H1 (cell line): Measurements from ENCODE around the gene PARP1. TPM values are rescaled to one million over a fixed set of nuclear protein-coding genes. Genes with fewer than 3 reads are reported as not detected.

ENCODE experiments used
- CTCF ChIA-PET: fragments of 300-600 bp; sonication (Branson Sonifier 250); formaldehyde crosslinking; loops from one replicate; lab custom pipeline; 2021; ENCODE audit not compliant: partially characterized antibody; lab: Charles Lee
- POLR2A ChIA-PET: fragments of 300-600 bp; sonication (Branson Sonifier 250); formaldehyde crosslinking; loops from one replicate; lab custom pipeline; 2021; ENCODE audit warnings: inconsistent platforms; ENCODE audit not compliant: partially characterized antibody; lab: Charles Lee
- DNase-seq, 2 experiments: peaks; one replicate each; pipeline versions ENCODE4 v3.0.0 to v3.0.0-alpha.2; 2010 to 2022; ENCODE audit warnings: low spot score in 2 of 2, low read depth in 1 of 2, mixed read lengths in 1 of 2
- FAIRE-seq: peaks from 2 replicates; lab custom pipeline; 2011; peaks lifted over from hg19 to GRCh38; lab: Jason Lieb, UNC
- H2AFZ ChIP-seq: 2 replicates; pipeline ENCODE4 v1.8.1; 2012; ENCODE audit warnings: low read length, inconsistent platforms
- H2AK5ac ChIP-seq: 2 replicates; pipeline ENCODE4 v1.6.1; 2013; ENCODE audit warnings: low read depth, low read length
- H2BK120ac ChIP-seq: replicated peaks from 2 replicates; pipeline ENCODE3; 2013; ENCODE audit warnings: low read depth, low read length, inconsistent platforms
- H2BK12ac ChIP-seq: 2 replicates; pipeline ENCODE4 v1.6.1; 2013; ENCODE audit warnings: low read depth, low read length
- H2BK15ac ChIP-seq: 2 replicates; pipeline ENCODE4 v1.6.1; 2013; ENCODE audit warnings: low read length
- H2BK20ac ChIP-seq: 2 replicates; pipeline ENCODE4 v1.6.1; 2013; ENCODE audit warnings: low read length
- H2BK5ac ChIP-seq: 2 replicates; pipeline ENCODE4 v1.6.1; 2013; ENCODE audit warnings: low read depth, low read length
- H3K14ac ChIP-seq: 2 replicates; pipeline ENCODE4 v1.6.1; 2013; ENCODE audit warnings: inconsistent platforms; ENCODE audit not compliant: insufficient read length
- H3K18ac ChIP-seq: 2 replicates; pipeline ENCODE4 v1.6.1; 2013; ENCODE audit warnings: low read length; ENCODE audit errors: extremely low read depth
- H3K23ac ChIP-seq: 2 replicates; pipeline ENCODE4 v1.6.1; 2013; ENCODE audit warnings: inconsistent platforms; ENCODE audit not compliant: insufficient read length
- H3K23me2 ChIP-seq: 2 replicates; pipeline ENCODE4 v1.6.1; 2013; ENCODE audit warnings: low read depth, low read length
- H3K27ac ChIP-seq: 2 replicates; pipeline ENCODE4 v1.6.1; 2011; ENCODE audit warnings: low read depth, low read length, inconsistent platforms
- H3K27me3 ChIP-seq, 4 experiments: replicated peaks in 1 of 4; 1 replicate in 1 of 4; 2 replicates in 3 of 4; pipeline versions ENCODE4 v1.6.1 to v1.8.1; 2011 to 2013; ENCODE audit warnings: low read length in 3 of 4, mild to moderate bottlenecking in 3 of 4, inconsistent platforms in 2 of 4, mixed read lengths in 2 of 4, moderate library complexity in 1 of 4; ENCODE audit not compliant: control insufficient read depth in 3 of 4, insufficient read depth in 3 of 4; ENCODE audit errors: extremely low read depth in 1 of 4
- H3K36me3 ChIP-seq, 4 experiments: 2 replicates each; pipeline versions ENCODE4 v1.6.1 to v1.8.1; 2011 to 2013; ENCODE audit warnings: mild to moderate bottlenecking in 4 of 4, low read length in 3 of 4, moderate library complexity in 2 of 4, control low read depth in 1 of 4, inconsistent platforms in 1 of 4; ENCODE audit not compliant: insufficient read depth in 4 of 4, control insufficient read depth in 2 of 4
- H3K4ac ChIP-seq: replicated peaks from 2 replicates; pipeline ENCODE3; 2013; ENCODE audit warnings: low read length, low read depth, mixed read lengths, inconsistent platforms; ENCODE audit not compliant: insufficient read length
- H3K4me1 ChIP-seq, 4 experiments: replicated peaks in 1 of 4; 1 replicate in 1 of 4; 2 replicates in 3 of 4; pipeline versions ENCODE4 v1.6.1 to v1.8.1; 2011 to 2013; ENCODE audit warnings: low read length in 3 of 4, inconsistent platforms in 2 of 4, mixed read lengths in 1 of 4; ENCODE audit not compliant: insufficient read depth in 4 of 4, control insufficient read depth in 3 of 4
- H3K4me2 ChIP-seq, 2 experiments: 2 replicates each; pipeline versions ENCODE4 v1.6.1 to v1.8.1; 2011 to 2013; ENCODE audit warnings: low read depth in 2 of 2, low read length in 2 of 2, control low read depth in 1 of 2, inconsistent platforms in 1 of 2, mild to moderate bottlenecking in 1 of 2; ENCODE audit not compliant: insufficient read depth in 1 of 2
- H3K4me3 ChIP-seq, 4 experiments: fragments of 200-600, 300-600 bp in 1 of 4; sonication (generic), shearing (Covaris generic), sonication (Bioruptor Twin) in 1 of 4; 2 replicates each; pipeline versions ENCODE4 v1.5.1 to v1.8.1; 2011 to 2016; ENCODE audit warnings: low read length in 4 of 4, low read depth in 3 of 4, control low read depth in 2 of 4, inconsistent platforms in 2 of 4, mild to moderate bottlenecking in 2 of 4, mixed read lengths in 1 of 4, moderate library complexity in 1 of 4; ENCODE audit not compliant: insufficient read depth in 2 of 4; ENCODE audit errors: extremely low read depth in 1 of 4
- H3K56ac ChIP-seq: replicated peaks from 2 replicates; pipeline ENCODE3; 2013; ENCODE audit warnings: low read depth, mild to moderate bottlenecking, mixed read lengths, low read length, inconsistent platforms; ENCODE audit not compliant: insufficient read length
- H3K79me1 ChIP-seq: 2 replicates; pipeline ENCODE4 v1.6.1; 2013; ENCODE audit warnings: low read depth, low read length, control low read depth
- H3K79me2 ChIP-seq, 2 experiments: 2 replicates each; pipeline versions ENCODE4 v1.6.1 to v1.8.1; 2012 to 2013; ENCODE audit warnings: low read length in 2 of 2, mild to moderate bottlenecking in 2 of 2, inconsistent platforms in 1 of 2; ENCODE audit not compliant: insufficient read depth in 2 of 2, control insufficient read depth in 1 of 2
- H3K9ac ChIP-seq, 4 experiments: replicated peaks in 1 of 4; 1 replicate in 1 of 4; 2 replicates in 3 of 4; pipeline versions ENCODE4 v1.6.1 to v1.8.1; 2011 to 2013; ENCODE audit warnings: low read depth in 3 of 4, low read length in 3 of 4, control low read depth in 2 of 4, mild to moderate bottlenecking in 2 of 4, moderate library complexity in 2 of 4, inconsistent platforms in 1 of 4; ENCODE audit errors: extremely low read depth in 1 of 4
- H3K9me3 ChIP-seq, 2 experiments: 2 replicates each; pipeline versions ENCODE4 v1.6.1 to v1.8.1; 2012 to 2013; ENCODE audit warnings: mild to moderate bottlenecking in 2 of 2, moderate library complexity in 2 of 2, control low read depth in 1 of 2, inconsistent platforms in 1 of 2, low read depth in 1 of 2, low read length in 1 of 2, mixed read lengths in 1 of 2; ENCODE audit not compliant: insufficient read depth in 2 of 2
- H4K20me1 ChIP-seq, 2 experiments: replicated peaks in 1 of 2; 2 replicates each; pipeline versions ENCODE3 to v1.8.1; 2011 to 2013; ENCODE audit warnings: inconsistent platforms in 2 of 2, low read length in 2 of 2, mild to moderate bottlenecking in 1 of 2; ENCODE audit not compliant: insufficient read depth in 2 of 2, control insufficient read depth in 1 of 2
- H4K5ac ChIP-seq: 2 replicates; pipeline ENCODE4 v1.6.1; 2013; ENCODE audit warnings: low read length, low read depth, mixed read lengths, inconsistent platforms; ENCODE audit not compliant: insufficient read length
- H4K8ac ChIP-seq: 2 replicates; pipeline ENCODE4 v1.8.0; 2013; ENCODE audit warnings: mild to moderate bottlenecking, moderate library complexity, low read length, inconsistent platforms; ENCODE audit not compliant: insufficient read depth; ENCODE audit errors: extremely low read depth
- H4K91ac ChIP-seq: replicated peaks from 2 replicates; pipeline ENCODE3; 2013; ENCODE audit warnings: low read length, mixed read lengths, inconsistent platforms; ENCODE audit not compliant: insufficient read length
- ATF2 ChIP-seq: IDR thresholded peaks from 2 replicates; pipeline ENCODE4 v1.6.1; 2012; ENCODE audit warnings: low read length, inconsistent platforms
- BACH1 ChIP-seq: IDR thresholded peaks from 2 replicates; pipeline ENCODE4 v1.6.1; 2012; ENCODE audit warnings: low read length, improper control_type of control experiment
- CHD1 ChIP-seq: IDR thresholded peaks from 2 replicates; pipeline ENCODE4 v1.6.1; 2012; ENCODE audit warnings: low read depth, low read length, improper control_type of control experiment
- CREB1 ChIP-seq: IDR thresholded peaks from 2 replicates; pipeline ENCODE4 v1.6.1; 2012; ENCODE audit warnings: inconsistent platforms
- EP300 ChIP-seq, 2 experiments: IDR thresholded peaks; 1 replicate in 1 of 2; 2 replicates in 1 of 2; pipeline ENCODE4 v1.6.1; 2011 to 2012; ENCODE audit warnings: low read depth in 2 of 2, low read length in 2 of 2, mild to moderate bottlenecking in 2 of 2, borderline replicate concordance in 1 of 2, inconsistent platforms in 1 of 2, moderate library complexity in 1 of 2
- FOSL1 ChIP-seq: IDR thresholded peaks from 2 replicates; pipeline ENCODE4 v1.6.1; 2011; ENCODE audit warnings: mild to moderate bottlenecking, low read depth, low read length, moderate library complexity; ENCODE audit not compliant: insufficient read depth
- KDM4A ChIP-seq: IDR thresholded peaks from one replicate; pipeline ENCODE4 v1.7.1; 2012; ENCODE audit warnings: low read depth, mild to moderate bottlenecking, moderate library complexity, low read length, inconsistent platforms; ENCODE audit not compliant: severe bottlenecking
- KDM5A ChIP-seq: fragments of 200-600 bp; IDR thresholded peaks from 2 replicates; pipeline ENCODE4 v1.7.1; 2012; ENCODE audit warnings: mild to moderate bottlenecking, low read length, inconsistent platforms, mixed read lengths
- MAX ChIP-seq: IDR thresholded peaks from 2 replicates; pipeline ENCODE4 v1.6.1; 2012; ENCODE audit warnings: inconsistent platforms
- POLR2AphosphoS5 ChIP-seq: IDR thresholded peaks from 2 replicates; pipeline ENCODE4 v1.6.1; 2011; ENCODE audit warnings: low read depth, low read length
- SRF ChIP-seq: IDR thresholded peaks from 2 replicates; pipeline ENCODE4 v1.6.1; 2011; ENCODE audit warnings: mild to moderate bottlenecking, low read depth, low read length, moderate library complexity
- TEAD4 ChIP-seq: IDR thresholded peaks from 2 replicates; pipeline ENCODE4 v1.6.1; 2012; ENCODE audit warnings: low read depth, low read length, inconsistent platforms, mixed read lengths
- WGBS, 2 experiments: shearing (Covaris generic) in 1 of 2; methylation state at CpG; one replicate each; pipeline versions ENCODE4 v1.1.6 to v1.1.7; 2013 to 2015; ENCODE audit warnings: low lambda C conversion rate in 2 of 2, mixed read lengths in 2 of 2, inconsistent platforms in 1 of 2, low coverage in 1 of 2, missing lambda C conversion rate in 1 of 2; ENCODE audit not compliant: insufficient replicate concordance in 2 of 2, insufficient coverage in 1 of 2, insufficient read length in 1 of 2; ENCODE audit errors: extremely low coverage in 1 of 2, missing lambda C conversion rate in 1 of 2; 5-methylcytosine and 5-hydroxymethylcytosine counted together
- polyA plus RNA-seq, 7 experiments: library from polyadenylated mRNA; depleted of rRNA in 3 of 7; stranded (reverse) in 5 of 7; unstranded in 2 of 7; fragments of >200 nt in 5 of 7; fragments of 200-250 nt in 2 of 7; gene quantifications; 1 replicate in 5 of 7; 2 replicates in 1 of 7; 4 replicates in 1 of 7; pipeline versions ENCODE4 v1.2.1 to v1.2.3, GENCODE V29; 2011 to 2013; ENCODE audit warnings: missing spikeins in 2 of 7, mixed read lengths in 2 of 7
- total RNA-seq: library from RNA; stranded (reverse); fragmentation: NEBNext Ultra II Directional; extraction: Animal tissue kit (Norgen Biotek cat#: 25700); gene quantifications from 2 replicates; pipeline ENCODE4 v1.2.1, GENCODE V29; 2021

The PARP1 gene
- total and polyA plus RNA-seq, 2 of the 8 experiments (the other 6 are each of a cell fraction or from before 2014, with no cell fraction given): 416 to 441 TPM

- DNase-seq (no peak), FAIRE-seq (no peak)
- H3K9me3 ChIP-seq: no peaks in the 10 kb centered on the region
- POLR2A ChIA-PET: interaction anchor here (1.0 to 2.6 kb wide), 3 partner anchors 10 to 21 kb away, joined by 3 to 10 read pairs (median 4); partner anchors contain the start of gene PARP1
- H2BK20ac ChIP-seq: no peak overlapping the region
- no peak overlapping the region for H2BK5ac ChIP-seq
- no peaks in the 10 kb centered on the region for H3K79me2 ChIP-seq
- no peak overlapping the region for H3K4me2 ChIP-seq
- H3K4me1 ChIP-seq: peaks cover 0 to 9% (median 4%) of the 10 kb centered on the region in 4 experiments; a peak in 4 of 7 replicates
- H4K5ac ChIP-seq: no peak overlapping the region
- H2BK12ac ChIP-seq: no peak overlapping the region
- H3K18ac ChIP-seq: no peak overlapping the region
- no peak overlapping the region for H3K4me3 ChIP-seq
- WGBS, 2 experiments: 92% methylated on average over 21 of the region's 24 CpGs; no CpG with 5 or more reads in 1 of the 2 experiments
- no peak overlapping the region for H2AK5ac ChIP-seq
- no peaks in the 10 kb centered on the region for H3K36me3 ChIP-seq
- no peak overlapping the region for H4K8ac ChIP-seq
- no peak overlapping the region for H3K4ac ChIP-seq
- H2BK120ac ChIP-seq: no peak overlapping the region
- no peak overlapping the region for H3K23ac ChIP-seq
- H2BK15ac ChIP-seq: no peak overlapping the region
- no peak overlapping the region for H2AFZ ChIP-seq
- no peak overlapping the region for H3K27ac ChIP-seq
- no peak overlapping the region for H3K14ac ChIP-seq
- H3K27me3 ChIP-seq: peaks cover 0 to 2% (median 0%) of the 10 kb centered on the region in 4 experiments; a peak in 1 of 7 replicates
- CTCF ChIA-PET: interaction anchor here (0.6 to 4.0 kb wide), 23 partner anchors 10 to 486 kb away, joined by 3 to 28 read pairs (median 3); no protein-coding TSS in a partner anchor
- H3K56ac ChIP-seq: no peak overlapping the region
- H3K23me2 ChIP-seq: no peaks in the 10 kb centered on the region
- no peaks in the 10 kb centered on the region for H3K79me1 ChIP-seq
- H3K9ac ChIP-seq: no peak overlapping the region
- H4K20me1 ChIP-seq: no peaks in the 10 kb centered on the region
- no peak overlapping the region for H4K91ac ChIP-seq
- no peak for TF ChIP-seq EP300 (IDR thresholded peaks at IDR 0.05; ENCODE audit: borderline replicate concordance in 1 of 2, low read depth in 2 of 2, low read length in 2 of 2)
- no peak for TF ChIP-seq CHD1
- no peak for TF ChIP-seq KDM4A
- no peak for TF ChIP-seq FOSL1
- no peak for TF ChIP-seq SRF
- TF ChIP-seq TEAD4: no peak
- no peak for TF ChIP-seq BACH1
- no peak for TF ChIP-seq MAX
- no peak for TF ChIP-seq CREB1
- TF ChIP-seq KDM5A: no peak
- no peak for TF ChIP-seq ATF2
- TF ChIP-seq POLR2AphosphoS5: no peak
Measured at GRCh38 chr1:226425431-226426031, 17.6 kb upstream of the PARP1 start.
